Stimulated activated CD8-positive, alpha-beta memory T cell treated with anti-CD3 and anti-CD28 coated beads, Interleukin-15, amount 100 ng/mL, for 48 hours (primary cell): ENCODE measurements around the gene PTPRE.

ENCODE experiments used
- DNase-seq, 2 donors: peaks; one replicate each; pipeline ENCODE4 v3.0.0-alpha.2; 2020; ENCODE audit warnings: low read depth in 2 of 2

Gene PTPRE

DNA sequence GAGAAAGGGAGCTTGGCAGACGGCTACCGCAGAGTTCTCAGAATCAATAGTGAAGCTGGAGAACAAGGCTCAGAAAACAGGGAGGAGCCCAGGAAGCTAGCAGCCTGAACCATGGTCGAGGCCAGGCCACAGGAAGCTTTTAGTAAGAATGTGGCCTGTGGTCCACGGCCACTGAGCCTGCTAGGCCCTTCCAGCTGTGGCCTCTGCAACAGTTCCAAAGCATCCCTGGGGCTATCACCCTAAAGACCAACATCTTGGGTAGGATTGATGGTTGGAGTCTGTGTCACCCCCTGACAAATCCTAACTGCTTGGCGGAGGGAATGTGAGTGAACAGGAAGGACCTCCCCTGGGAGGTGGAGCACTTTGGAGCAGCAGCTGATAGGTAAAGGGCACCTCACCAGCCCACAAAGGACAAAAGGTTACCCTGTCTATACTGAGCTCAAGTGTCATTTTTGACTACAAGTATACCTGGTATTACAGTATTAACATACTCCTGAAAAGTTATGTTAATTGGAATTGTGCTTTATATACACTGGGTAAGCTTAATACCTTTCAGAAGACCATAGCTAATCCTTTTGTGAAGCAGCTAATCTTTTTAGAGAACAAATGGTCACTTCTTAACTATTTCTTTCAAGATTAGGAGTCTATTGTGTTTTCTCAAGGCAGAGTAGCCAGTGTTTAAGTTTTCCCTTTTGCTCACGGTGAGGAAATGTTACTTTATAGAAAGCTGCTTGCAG, 18.7 kb downstream of the PTPRE start:
- no peak for DNase-seq

DNA sequence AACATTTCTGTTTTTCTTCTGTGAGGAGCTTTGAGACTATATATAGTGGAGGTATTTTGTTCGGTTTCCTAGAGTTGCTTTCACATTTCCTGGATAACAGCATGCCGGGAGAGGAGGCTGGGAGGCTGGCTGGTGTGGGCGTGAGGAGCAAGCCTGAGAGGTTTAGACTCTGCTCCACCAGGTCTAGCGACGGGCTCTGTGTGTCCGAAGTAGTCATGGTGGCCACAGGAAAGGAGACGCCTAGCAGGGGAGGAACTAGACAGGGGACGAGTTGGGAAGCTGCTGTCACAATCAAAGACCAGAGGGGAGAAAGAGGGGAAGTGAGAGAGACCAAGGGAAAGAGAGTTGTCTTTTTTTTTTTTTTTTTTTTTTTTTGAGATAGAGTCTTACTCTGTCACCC, 19.6 kb downstream of the PTPRE start:
- no peak for DNase-seq

- no peak for DNase-seq
These were observed 21.3 kb downstream of the PTPRE start for GRCh38 chr10:127928021-127928806.

GRCh38 chr10:127932521-127933270, 25.8 kb downstream of the PTPRE start:
- no peak for DNase-seq

GRCh38 chr10:127933271-127933670, 26.4 kb downstream of the PTPRE start:
- no peak for DNase-seq

DNA sequence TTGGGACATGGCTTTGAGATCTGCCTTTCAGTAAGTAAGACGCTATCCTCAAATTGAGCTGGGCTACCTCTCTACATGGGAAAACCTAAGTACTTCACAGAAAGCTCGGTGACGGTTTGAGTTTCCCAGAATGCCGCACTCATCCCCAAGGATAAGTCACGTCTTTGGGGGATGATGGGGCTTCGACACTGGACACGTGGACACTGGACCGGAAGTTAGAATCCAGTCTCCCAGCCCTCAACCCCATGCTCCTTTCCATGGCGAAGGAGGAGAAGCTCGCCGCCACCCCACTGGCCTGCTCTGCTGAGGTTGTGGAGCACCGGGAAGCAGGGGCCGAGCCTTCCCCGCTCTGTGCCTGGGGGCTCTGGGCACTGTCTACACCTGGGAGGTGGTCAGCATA, 27.5 kb downstream of the PTPRE start:
- no peak for DNase-seq

- DNase-seq = no peak
These were observed 28.2 kb downstream of the PTPRE start for GRCh38 chr10:127935071-127935561.

DNA sequence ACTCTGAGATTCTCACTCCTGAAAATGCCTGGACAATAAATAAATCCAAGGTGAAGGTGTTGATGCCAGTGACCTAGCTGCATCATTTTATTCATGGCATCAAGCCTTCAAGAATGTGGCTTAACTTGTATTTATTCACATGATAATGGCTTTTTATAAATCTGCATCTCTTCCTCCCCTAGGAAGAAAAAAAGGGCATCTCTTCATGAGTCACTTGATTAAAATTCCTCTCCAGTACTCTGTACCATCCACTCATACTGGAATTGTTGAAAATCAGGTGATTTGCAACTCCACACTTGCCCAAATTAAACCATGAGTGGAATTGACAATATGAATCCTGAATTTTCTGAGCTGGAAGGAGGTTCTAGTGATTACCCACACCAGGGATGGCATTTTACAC, 30.2 kb downstream of the PTPRE start:
- no peak for DNase-seq

GRCh38 chr10:127937915-127938463, 31.1 kb downstream of the PTPRE start:
- DNase-seq = no peak

GRCh38 chr10:127939786-127940330, 33.0 kb downstream of the PTPRE start:
- DNase-seq = no peak

DNA sequence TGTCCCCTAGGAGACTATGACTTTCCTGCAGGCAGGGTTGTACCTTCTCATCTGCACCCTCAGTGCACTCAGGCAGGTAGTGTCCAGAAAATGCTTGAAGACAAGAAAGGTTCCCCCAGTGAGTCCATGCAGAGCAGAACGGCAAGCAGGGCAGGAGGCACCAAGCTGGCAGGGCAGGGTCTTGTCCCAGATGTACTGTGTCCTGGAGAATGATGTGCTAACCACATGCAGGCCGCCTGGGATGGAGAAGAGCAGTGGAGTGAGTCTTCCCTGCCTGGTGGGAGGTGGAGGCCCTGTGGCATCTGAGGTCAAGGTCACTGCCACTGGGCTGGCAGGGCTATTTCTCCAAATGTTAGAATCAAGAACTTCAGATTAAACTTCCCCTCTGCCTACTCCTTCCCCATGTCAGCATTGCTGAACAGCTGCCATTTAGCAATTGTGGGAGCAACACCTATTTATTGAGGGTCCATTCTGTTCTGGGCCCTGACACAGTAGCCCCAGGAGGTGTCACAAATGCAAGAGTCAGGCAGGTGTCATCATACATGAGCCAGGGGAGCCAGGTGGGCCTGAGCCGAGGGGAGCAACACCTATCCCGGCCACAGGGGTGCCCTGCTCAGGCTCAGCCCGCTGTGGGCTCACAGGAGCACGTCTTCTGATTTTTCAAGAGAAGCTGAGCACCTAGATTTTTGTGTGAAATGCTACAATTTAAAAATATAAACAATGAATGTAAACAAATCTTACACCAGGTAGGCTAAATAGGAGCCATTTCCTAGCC, 34.1 kb downstream of the PTPRE start:
- DNase-seq = no peak

- no peak for DNase-seq
These were observed 35.9 kb downstream of the PTPRE start for GRCh38 chr10:127942811-127943210.

DNA sequence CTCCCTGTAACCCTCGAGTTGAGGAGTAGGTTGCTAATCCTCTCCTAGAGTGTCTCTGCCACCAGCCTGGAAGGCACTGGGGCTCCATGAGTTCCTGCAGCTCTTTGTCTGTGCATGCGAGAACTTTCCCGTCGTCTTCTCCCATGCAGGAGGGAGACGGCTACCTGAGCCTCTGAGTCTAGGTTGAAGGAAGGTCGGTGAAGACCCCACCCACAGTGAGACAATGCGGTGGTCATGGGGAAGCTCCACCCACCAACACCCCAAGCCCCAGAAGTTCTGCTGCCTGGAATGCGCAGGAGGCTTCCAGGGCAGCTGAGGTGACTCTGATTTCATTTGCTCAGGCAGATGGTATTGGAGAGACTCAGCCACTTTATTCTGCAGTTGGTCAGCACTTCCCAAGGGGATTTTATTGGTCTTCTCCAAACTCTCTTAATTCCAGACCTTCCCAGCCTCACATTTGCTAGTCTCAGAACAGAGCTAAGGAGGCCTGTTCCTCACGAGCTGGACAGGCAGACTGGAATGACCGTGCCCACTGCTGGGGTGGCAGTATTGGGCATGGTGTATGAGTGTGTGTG, 36.5 kb downstream of the PTPRE start:
- DNase-seq = no peak

DNA sequence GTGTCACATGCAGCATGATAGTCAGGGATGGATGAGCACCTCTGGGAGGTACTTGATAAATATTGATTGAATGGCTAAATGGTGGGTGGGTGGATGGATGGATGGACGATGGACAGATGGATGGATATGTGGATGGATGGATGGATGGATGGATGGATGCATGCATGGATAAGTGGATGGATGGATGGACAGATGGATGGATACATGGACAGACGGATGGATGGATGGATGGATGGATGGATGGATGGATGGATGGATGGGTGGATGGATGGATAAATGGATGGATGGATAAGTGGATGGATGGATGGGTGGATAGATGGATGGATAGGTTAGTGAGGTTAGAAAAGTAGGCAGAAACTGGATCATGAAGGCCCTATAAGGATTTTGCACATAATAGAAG, 37.4 kb downstream of the PTPRE start:
- DNase-seq = no peak

DNA sequence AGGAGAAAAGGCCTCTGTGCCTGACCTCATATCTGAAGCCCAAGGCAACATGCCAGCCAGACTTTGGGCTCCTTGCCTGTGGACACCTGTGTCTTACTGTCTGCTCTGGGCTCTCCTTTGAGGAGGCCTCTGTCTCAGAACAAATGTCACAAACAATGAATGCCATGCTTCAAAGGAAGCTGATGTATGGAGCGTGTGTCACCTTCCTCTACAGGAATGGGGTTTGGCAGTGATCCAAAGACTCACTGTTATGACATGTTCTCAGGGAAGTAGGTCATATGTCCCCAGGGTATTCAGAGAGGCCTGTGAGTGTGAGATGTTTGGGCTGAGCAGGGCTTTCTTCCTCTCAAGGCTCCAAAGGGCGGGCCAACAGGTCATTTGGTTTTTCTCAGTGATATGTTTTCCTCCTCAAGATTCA, 38.4 kb downstream of the PTPRE start:
- DNase-seq = no peak

GRCh38 chr10:127945948-127946711, 39.2 kb downstream of the PTPRE start:
- no peak for DNase-seq

- no peak for DNase-seq
These were observed 40.3 kb downstream of the PTPRE start for GRCh38 chr10:127947211-127947610.

GRCh38 chr10:127948791-127949190, 41.9 kb downstream of the PTPRE start:
- DNase-seq = no peak

- DNase-seq = no peak
These were observed 42.9 kb downstream of the PTPRE start for GRCh38 chr10:127949831-127950230.
